Measurements from ENCODE around the gene ZFP37.

ZFP37 gene

DNA sequence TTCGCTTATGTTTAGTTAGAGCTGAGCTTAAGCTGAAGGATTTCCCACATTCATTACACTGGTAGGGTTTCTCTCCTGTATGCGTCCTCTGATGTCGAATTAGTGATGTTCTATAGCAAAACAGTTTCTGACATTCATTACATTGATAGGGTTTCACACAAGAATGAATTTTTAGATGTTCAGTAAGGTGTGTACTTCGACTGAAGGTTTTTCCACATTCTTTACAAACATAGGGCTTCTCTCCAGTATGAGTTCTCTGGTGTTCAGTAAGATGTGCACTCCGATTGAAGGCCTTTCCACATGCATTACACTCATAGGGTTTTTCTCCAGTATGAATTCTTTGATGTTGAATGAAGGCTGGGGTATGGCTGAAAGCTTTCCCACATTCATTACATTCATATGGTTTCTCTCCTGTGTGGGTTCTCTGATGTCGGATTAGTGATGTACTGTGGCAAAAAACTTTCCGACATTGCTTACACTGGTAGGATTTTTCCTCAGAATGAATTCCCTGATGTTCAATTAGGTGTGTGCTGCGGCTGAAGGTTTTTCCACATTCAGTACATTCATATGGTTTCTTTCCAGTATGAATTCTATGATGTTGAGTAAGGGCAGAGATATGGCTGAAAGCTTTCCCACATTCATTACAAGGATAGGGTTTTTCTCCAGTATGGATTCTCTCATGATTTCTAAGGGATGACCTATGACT is 59.1 kb downstream of the ZFP37 start:
- DNase-seq (ENCODE audit: low read depth, low spot score), result no peak

More for the DNA sequence above, 59.1 kb downstream of the ZFP37 start:
- no peak overlapping the region for H3K4me3 ChIP-seq (ENCODE audit: low read length)

All from Jurkat, Clone E6-1 (cell line).